Uterus (tissue), 4 donors: ENCODE data around the gene SPTBN5. TPM values are rescaled to one million over a fixed set of nuclear protein-coding genes. Genes with fewer than 3 reads are reported as not detected.
A peak's percentile ranks its signal among the peaks of the same experiment; 100 is the strongest.

Experiments
- DNase-seq, 2 donors: peaks; one replicate each; pipeline ENCODE4 v3.0.0-alpha.2; 2019 to 2020
- H3K27ac ChIP-seq, 2 donors: fragments of 200-600 bp; sonication (generic); 1 replicate in 1 of 2; 2 replicates in 1 of 2; pipeline ENCODE4 v1.5.1; 2016 to 2018
- H3K27me3 ChIP-seq, 2 donors: fragments of 200-600 bp; sonication (generic); one replicate each; pipeline ENCODE4 v1.5.1; 2018 to 2019; ENCODE audit warnings: control low read depth in 1 of 2
- H3K36me3 ChIP-seq, 2 donors: fragments of 200-600 bp; sonication (generic); one replicate each; pipeline ENCODE4 v1.5.1; 2019; ENCODE audit warnings: control low read depth in 1 of 2
- H3K4me1 ChIP-seq, 2 donors: fragments of 200-600 bp; sonication (generic); one replicate each; pipeline ENCODE4 v1.5.1; 2018 to 2019; ENCODE audit warnings: control low read depth in 1 of 2
- H3K4me3 ChIP-seq, 2 donors: fragments of 200-600 bp; sonication (generic); 1 replicate in 1 of 2; 2 replicates in 1 of 2; pipeline ENCODE4 v1.5.1; 2018 to 2019; ENCODE audit warnings: mild to moderate bottlenecking in 1 of 2
- H3K9me3 ChIP-seq, 2 donors: fragments of 200-600 bp; sonication (generic); one replicate each; pipeline ENCODE4 v1.5.1; 2019; ENCODE audit warnings: control low read depth in 1 of 2
- POLR2A ChIP-seq, 2 donors: fragments of 450-650 bp; IDR thresholded peaks; one replicate each; pipeline ENCODE4 v1.6.1; 2016; ENCODE audit warnings: antibody characterized with exemption in 2 of 2, mild to moderate bottlenecking in 1 of 2, moderate library complexity in 1 of 2
- intact Hi-C: fragments of 100-400 bp; cut with DNase I; formaldehyde crosslinking; loops from one replicate; pipeline ENCODE4 v1.15.1; 2023; ENCODE audit warnings: low total_unique reads
- total RNA-seq, 4 donors: library from RNA; depleted of rRNA in 3 of 4; stranded (reverse); fragments of >200 nt in 3 of 4; gene quantifications; one replicate each; pipeline versions ENCODE4 v1.1.0 to v1.2.4, GENCODE V29; 2014 to 2023
- TF ChIP-seq, protein P1 (sequence below), 4 experiments: fragments of 200-600 bp in 2 of 4; fragments of 450-650 bp in 2 of 4; sonication (generic) in 2 of 4; IDR thresholded peaks; one replicate each; pipeline ENCODE4 v1.5.1; 2016 to 2019; ENCODE audit warnings: antibody characterized with exemption in 4 of 4, mild to moderate bottlenecking in 2 of 4, moderate library complexity in 1 of 4
- donor health status: DM: yes; HTN: yes; CAD: no.

The SPTBN5 gene
- total RNA-seq, 4 donors from 2014 or later, result 0.51 to 0.76 (median 0.61) TPM; not detected in 1

- no peaks in the 10 kb centered on the region for H3K4me1 ChIP-seq
- no peak for DNase-seq
- no peaks in the 10 kb centered on the region for H3K36me3 ChIP-seq
- no peak for TF ChIP-seq POLR2A (IDR thresholded peaks at IDR 0.05)
- TF ChIP-seq, protein P1, sequence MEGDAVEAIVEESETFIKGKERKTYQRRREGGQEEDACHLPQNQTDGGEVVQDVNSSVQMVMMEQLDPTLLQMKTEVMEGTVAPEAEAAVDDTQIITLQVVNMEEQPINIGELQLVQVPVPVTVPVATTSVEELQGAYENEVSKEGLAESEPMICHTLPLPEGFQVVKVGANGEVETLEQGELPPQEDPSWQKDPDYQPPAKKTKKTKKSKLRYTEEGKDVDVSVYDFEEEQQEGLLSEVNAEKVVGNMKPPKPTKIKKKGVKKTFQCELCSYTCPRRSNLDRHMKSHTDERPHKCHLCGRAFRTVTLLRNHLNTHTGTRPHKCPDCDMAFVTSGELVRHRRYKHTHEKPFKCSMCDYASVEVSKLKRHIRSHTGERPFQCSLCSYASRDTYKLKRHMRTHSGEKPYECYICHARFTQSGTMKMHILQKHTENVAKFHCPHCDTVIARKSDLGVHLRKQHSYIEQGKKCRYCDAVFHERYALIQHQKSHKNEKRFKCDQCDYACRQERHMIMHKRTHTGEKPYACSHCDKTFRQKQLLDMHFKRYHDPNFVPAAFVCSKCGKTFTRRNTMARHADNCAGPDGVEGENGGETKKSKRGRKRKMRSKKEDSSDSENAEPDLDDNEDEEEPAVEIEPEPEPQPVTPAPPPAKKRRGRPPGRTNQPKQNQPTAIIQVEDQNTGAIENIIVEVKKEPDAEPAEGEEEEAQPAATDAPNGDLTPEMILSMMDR (IDR thresholded peaks at IDR 0.05), result peak in 1 of 4 experiments; percentile 31
- H3K4me3 ChIP-seq, result no peak overlapping the region
- intact Hi-C loops, result no loop called here
- H3K27ac ChIP-seq, result peak overlapping the region; percentile 12 to 79
- no peaks in the 10 kb centered on the region for H3K27me3 ChIP-seq
- no peaks in the 10 kb centered on the region for H3K9me3 ChIP-seq
Observed at GRCh38 chr15:41930221-41930866, 36.5 kb upstream of the SPTBN5 start.

DNA sequence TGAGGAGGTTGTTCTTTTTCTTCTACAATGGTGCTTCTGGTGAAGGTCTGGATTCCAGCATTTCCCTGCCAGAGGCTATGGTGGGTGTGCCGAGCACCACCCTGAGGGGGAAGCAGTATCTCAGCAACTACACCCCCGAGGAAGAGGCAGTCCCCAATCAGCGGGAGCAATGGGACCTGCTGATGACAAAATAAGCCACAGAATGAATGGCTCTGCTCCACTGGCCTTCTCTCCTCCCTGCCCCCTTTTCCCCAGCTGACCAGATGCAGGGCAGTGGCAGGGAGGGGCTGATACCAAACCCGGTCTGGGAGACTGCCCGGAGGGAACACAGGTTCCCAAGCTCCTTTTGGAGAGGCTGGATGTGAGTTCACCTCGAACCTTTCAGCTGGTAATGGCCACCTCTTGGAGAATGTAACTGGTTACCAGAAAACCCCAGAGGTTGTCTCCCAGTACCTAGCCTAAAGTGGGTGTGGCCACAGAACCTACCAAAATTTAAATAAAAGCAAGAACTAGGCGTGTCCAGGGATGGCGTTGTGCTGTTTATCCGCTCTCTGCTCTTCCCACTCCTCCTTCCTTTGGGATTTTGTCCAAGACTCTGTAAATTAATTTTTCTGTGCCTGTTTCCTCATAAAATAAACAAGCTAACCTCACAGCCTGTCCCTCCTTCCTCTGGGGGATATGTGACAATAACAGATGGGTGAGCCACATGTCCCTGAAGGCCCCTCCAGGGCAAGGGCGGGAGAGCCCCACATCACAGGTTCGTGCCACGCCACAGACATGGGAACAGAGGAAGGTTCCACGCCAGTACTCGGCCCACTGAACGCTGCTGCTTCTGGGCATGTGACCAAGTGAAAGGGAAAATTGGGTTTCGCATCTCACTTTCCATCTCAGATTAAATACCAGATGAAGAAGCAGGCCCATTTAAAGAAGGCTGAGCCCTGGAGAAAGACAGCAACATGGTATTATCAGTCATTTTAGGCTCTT is 35.1 kb upstream of the SPTBN5 start:
- intact Hi-C loops, result no loop called here
- TF ChIP-seq, protein P1 (IDR thresholded peaks at IDR 0.05), result no peak
- no peak for TF ChIP-seq POLR2A (IDR thresholded peaks at IDR 0.05)
- peak overlapping the region; percentile 31 to 79 for H3K27ac ChIP-seq
- DNase-seq, result no peak
- no peaks in the 10 kb centered on the region for H3K27me3 ChIP-seq
- H3K4me1 ChIP-seq, result no peaks in the 10 kb centered on the region
- no peak overlapping the region for H3K4me3 ChIP-seq
- no peaks in the 10 kb centered on the region for H3K9me3 ChIP-seq
- no peaks in the 10 kb centered on the region for H3K36me3 ChIP-seq

DNA sequence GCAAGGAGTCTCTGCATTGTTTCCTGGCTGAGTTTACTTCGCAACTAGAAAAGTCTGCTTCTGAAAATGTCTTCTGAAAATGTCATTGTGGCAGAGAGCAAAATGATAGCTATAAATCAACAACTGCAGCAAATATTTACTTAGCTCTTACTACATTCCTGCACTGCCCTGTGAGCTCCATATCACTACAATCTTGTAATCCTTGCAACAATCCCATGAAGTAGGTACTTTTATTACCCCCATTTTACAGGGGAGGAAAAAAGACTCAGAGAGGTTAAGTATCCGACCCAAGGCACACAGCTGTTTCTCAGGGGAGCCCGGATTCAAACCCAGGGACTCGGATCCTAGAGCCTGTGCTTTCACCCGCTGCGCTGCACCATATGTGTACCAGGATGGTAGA is 34.2 kb upstream of the SPTBN5 start:
- H3K27ac ChIP-seq, result peak overlapping the region in 1 of 2 donors; percentile 30
- DNase-seq, result no peak
- no peaks in the 10 kb centered on the region for H3K4me1 ChIP-seq
- no peak overlapping the region for H3K4me3 ChIP-seq
- H3K36me3 ChIP-seq, result no peaks in the 10 kb centered on the region
- intact Hi-C loops, result no loop called here
- H3K27me3 ChIP-seq, result no peaks in the 10 kb centered on the region
- TF ChIP-seq, protein P1 (IDR thresholded peaks at IDR 0.05), result no peak
- no peak for TF ChIP-seq POLR2A (IDR thresholded peaks at IDR 0.05)
- H3K9me3 ChIP-seq, result no peaks in the 10 kb centered on the region

GRCh38 chr15:41927536-41927935 is 33.7 kb upstream of the SPTBN5 start:
- H3K4me1 ChIP-seq, result no peaks in the 10 kb centered on the region
- H3K27ac ChIP-seq, result no peak overlapping the region
- no peaks in the 10 kb centered on the region for H3K9me3 ChIP-seq
- DNase-seq, result no peak
- no peaks in the 10 kb centered on the region for H3K36me3 ChIP-seq
- TF ChIP-seq, protein P1 (IDR thresholded peaks at IDR 0.05), result no peak
- TF ChIP-seq POLR2A (IDR thresholded peaks at IDR 0.05), result no peak
- no peak overlapping the region for H3K4me3 ChIP-seq
- no peaks in the 10 kb centered on the region for H3K27me3 ChIP-seq
- intact Hi-C loops, result no loop called here
